Measurements from ENCODE around the gene GPR83. TPM values are rescaled to one million over a fixed set of nuclear protein-coding genes. Genes with fewer than 3 reads are reported as not detected.
"Not testable (repeated sequence)": the region's sequence is repeated elsewhere in the genome, so short reads cannot be mapped to it uniquely, and the experiment has no call there.

GPR83 gene
- total and polyA plus RNA-seq, 2 of the 4 experiments (the other 2 are of a cell fraction) = under 0.01 to 0.07 TPM

DNA sequence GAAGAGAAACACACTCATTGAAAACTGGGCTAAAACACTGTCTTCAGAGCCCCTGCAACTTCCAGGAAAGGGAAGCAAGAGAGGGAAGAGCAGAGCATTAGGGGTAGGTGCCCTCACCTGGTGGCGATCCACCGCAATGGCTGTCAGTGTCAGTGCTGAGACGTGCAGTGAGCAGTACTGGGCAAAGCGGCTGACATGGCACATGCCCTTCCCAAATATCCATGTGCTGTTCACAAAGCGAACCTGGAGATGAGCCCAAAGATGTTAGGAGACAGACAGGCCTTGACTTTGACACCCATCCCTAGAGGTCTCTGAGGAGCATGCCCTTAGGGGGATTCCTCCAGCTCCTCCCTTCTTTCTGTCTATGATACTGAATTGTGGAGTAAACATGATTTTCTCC, 4.9 kb downstream of the GPR83 start:
- Histone ChIP-seq H3K4ac (ENCODE audit: low read depth, low read length) (no peak overlapping the region), H4K20me1 (ENCODE audit: insufficient read depth, low read length) (no peaks in the 10 kb centered on the region), H2BK20ac (ENCODE audit: low read depth, low read length) (no peak overlapping the region), H3K27ac (ENCODE audit: insufficient read depth, low read length) (no peak overlapping the region), H3K56ac (ENCODE audit: extremely low read depth, insufficient read depth, low read length) (no peak overlapping the region), H3K4me1 (ENCODE audit: control insufficient read depth, insufficient read depth, low read length) (peaks cover 4% of the 10 kb centered on the region; the same call in 1 of the 2 replicates), H4K8ac (ENCODE audit: low read depth in 2 of 2, low read length in 2 of 2) (no peak overlapping the region), H3K4me3 (ENCODE audit: insufficient read depth, low read depth, low read length) (no peak overlapping the region), H3K36me3 (ENCODE audit: control insufficient read depth, insufficient read depth, low read length) (no peaks in the 10 kb centered on the region), H3K4me2 (ENCODE audit: low read depth, low read length) (no peak overlapping the region), H3K9ac (ENCODE audit: low read depth, low read length) (no peak overlapping the region), H3K23ac (ENCODE audit: low read depth, low read length) (no peak overlapping the region), H2AFZ (replicated peaks; ENCODE audit: low read length, poor library complexity) (no peak overlapping the region), H2BK15ac (ENCODE audit: low read depth, low read length) (no peak overlapping the region), H3K9me3 (ENCODE audit: control insufficient read depth, insufficient read depth, low read length) (no peaks in the 10 kb centered on the region; the same call in 1 of the 2 replicates), H4K5ac (ENCODE audit: low read depth, low read length) (no peak overlapping the region), H2BK5ac (ENCODE audit: low read depth, low read length, poor library complexity, severe bottlenecking) (no peak overlapping the region), H3K27me3 (ENCODE audit: control insufficient read depth, insufficient read depth, low read length) (peaks cover 32% of the 10 kb centered on the region), H2AK9ac (replicated peaks; ENCODE audit: low read depth, low read length, poor library complexity) (no peak overlapping the region), H3K79me1 (ENCODE audit: low read depth in 1 of 2, low read length in 2 of 2) (no peaks in the 10 kb centered on the region), H2AK5ac (ENCODE audit: low read depth, low read length) (no peak overlapping the region), H3K18ac (ENCODE audit: low read depth, low read length) (no peak overlapping the region), H2BK120ac (ENCODE audit: low read depth, low read length) (no peak overlapping the region), H3K9me1 (ENCODE audit: insufficient read depth, low read length) (no peaks in the 10 kb centered on the region), H4K91ac (ENCODE audit: insufficient read depth, low read depth, low read length) (no peak overlapping the region), H3K14ac (replicated peaks; ENCODE audit: low read depth, low read length) (no peak overlapping the region)
- BruUV-seq (replicated peaks) = no TSS peak
- dilution Hi-C loops (cut with HindIII; ENCODE audit: low sequenced_read_pairs, unreplicated experiment) = no loop called here
- in situ Hi-C loops (cut with MboI; ENCODE audit: low sequenced_read_pairs) = no loop called here
- TF ChIP-seq FOS (IDR thresholded peaks at IDR 0.05; ENCODE audit: low read depth, low read length) (no peak), MXI1 (IDR thresholded peaks at IDR 0.05; ENCODE audit: borderline replicate concordance, low read depth, low read length) (no peak), BHLHE40 (IDR thresholded peaks at IDR 0.05; ENCODE audit: low read depth, low read length) (no peak), RFX5 (IDR thresholded peaks at IDR 0.05; ENCODE audit: low read depth, low read length) (no peak), POLR2A (IDR thresholded peaks at IDR 0.05; ENCODE audit: low read depth, low read length) (no peak)
- TF ChIP-seq, protein P1, sequence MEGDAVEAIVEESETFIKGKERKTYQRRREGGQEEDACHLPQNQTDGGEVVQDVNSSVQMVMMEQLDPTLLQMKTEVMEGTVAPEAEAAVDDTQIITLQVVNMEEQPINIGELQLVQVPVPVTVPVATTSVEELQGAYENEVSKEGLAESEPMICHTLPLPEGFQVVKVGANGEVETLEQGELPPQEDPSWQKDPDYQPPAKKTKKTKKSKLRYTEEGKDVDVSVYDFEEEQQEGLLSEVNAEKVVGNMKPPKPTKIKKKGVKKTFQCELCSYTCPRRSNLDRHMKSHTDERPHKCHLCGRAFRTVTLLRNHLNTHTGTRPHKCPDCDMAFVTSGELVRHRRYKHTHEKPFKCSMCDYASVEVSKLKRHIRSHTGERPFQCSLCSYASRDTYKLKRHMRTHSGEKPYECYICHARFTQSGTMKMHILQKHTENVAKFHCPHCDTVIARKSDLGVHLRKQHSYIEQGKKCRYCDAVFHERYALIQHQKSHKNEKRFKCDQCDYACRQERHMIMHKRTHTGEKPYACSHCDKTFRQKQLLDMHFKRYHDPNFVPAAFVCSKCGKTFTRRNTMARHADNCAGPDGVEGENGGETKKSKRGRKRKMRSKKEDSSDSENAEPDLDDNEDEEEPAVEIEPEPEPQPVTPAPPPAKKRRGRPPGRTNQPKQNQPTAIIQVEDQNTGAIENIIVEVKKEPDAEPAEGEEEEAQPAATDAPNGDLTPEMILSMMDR (conservative IDR thresholded peaks at IDR 0.05; ENCODE audit: low read depth, low read length) = no peak
- ATAC-seq (ENCODE audit: low read depth) (no peak), DNase-seq (no peak)
- CTCF ChIA-PET = interaction anchor here (0.9 kb wide), 1 partner anchor 475 kb away, joined by 4 read pairs; no protein-coding TSS in a partner anchor
- intact Hi-C loops (cut with micrococcal nuclease) = no loop called here
- POLR2A ChIA-PET (ENCODE audit: unreplicated experiment) = no interaction called here
- WGBS, 2 experiments (ENCODE audit: extremely low coverage in 2 of 2, insufficient read length in 1 of 2) = 100% methylated on average over 2 of the region's 5 CpGs; no CpG with 5 or more reads in 1 of the 2 experiments

DNA sequence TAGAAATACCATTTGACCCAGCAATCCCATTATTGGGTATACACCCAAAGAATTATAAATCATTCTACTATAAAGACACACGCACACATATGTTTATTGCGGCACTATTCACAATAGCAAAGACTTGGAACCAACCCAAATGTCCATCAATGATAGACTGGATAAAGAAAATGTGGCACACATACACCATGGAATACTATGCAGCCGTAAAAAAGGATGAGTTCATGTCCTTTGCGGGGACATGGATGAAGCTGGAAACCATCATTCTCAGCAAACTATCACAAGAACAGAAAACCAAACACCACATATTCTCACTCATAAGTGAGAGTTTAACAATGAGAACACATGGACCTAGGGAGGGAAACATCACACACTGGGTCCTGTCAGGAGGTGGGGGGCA, 9.3 kb downstream of the GPR83 start:
- H3K56ac ChIP-seq (ENCODE audit: extremely low read depth, insufficient read depth, low read length); in situ Hi-C loops (cut with MboI; ENCODE audit: low sequenced_read_pairs); H2AK5ac ChIP-seq (ENCODE audit: low read depth, low read length); H2BK120ac ChIP-seq (ENCODE audit: low read depth, low read length); H3K18ac ChIP-seq (ENCODE audit: low read depth, low read length); H3K9me3 ChIP-seq (ENCODE audit: control insufficient read depth, insufficient read depth, low read length); intact Hi-C loops (cut with micrococcal nuclease); CTCF ChIA-PET; H3K79me1 ChIP-seq (ENCODE audit: low read depth in 1 of 2, low read length in 2 of 2); H2BK15ac ChIP-seq (ENCODE audit: low read depth, low read length); H4K8ac ChIP-seq (ENCODE audit: low read depth in 2 of 2, low read length in 2 of 2); H2AK9ac ChIP-seq (replicated peaks; ENCODE audit: low read depth, low read length, poor library complexity); H3K27me3 ChIP-seq (ENCODE audit: control insufficient read depth, insufficient read depth, low read length); H3K9ac ChIP-seq (ENCODE audit: low read depth, low read length); H3K27ac ChIP-seq (ENCODE audit: insufficient read depth, low read length); H3K4ac ChIP-seq (ENCODE audit: low read depth, low read length); dilution Hi-C loops (cut with HindIII; ENCODE audit: low sequenced_read_pairs, unreplicated experiment); BruUV-seq (replicated peaks); H3K9me1 ChIP-seq (ENCODE audit: insufficient read depth, low read length); H3K23ac ChIP-seq (ENCODE audit: low read depth, low read length); H4K5ac ChIP-seq (ENCODE audit: low read depth, low read length); H3K4me2 ChIP-seq (ENCODE audit: low read depth, low read length); H3K4me1 ChIP-seq (ENCODE audit: control insufficient read depth, insufficient read depth, low read length); H4K20me1 ChIP-seq (ENCODE audit: insufficient read depth, low read length); H4K91ac ChIP-seq (ENCODE audit: insufficient read depth, low read depth, low read length); H2AFZ ChIP-seq (replicated peaks; ENCODE audit: low read length, poor library complexity); ATAC-seq (ENCODE audit: low read depth); DNase-seq; H2BK5ac ChIP-seq (ENCODE audit: low read depth, low read length, poor library complexity, severe bottlenecking); H3K36me3 ChIP-seq (ENCODE audit: control insufficient read depth, insufficient read depth, low read length); POLR2A ChIA-PET (ENCODE audit: unreplicated experiment); H3K14ac ChIP-seq (replicated peaks; ENCODE audit: low read depth, low read length); H2BK20ac ChIP-seq (ENCODE audit: low read depth, low read length); H3K4me3 ChIP-seq (ENCODE audit: insufficient read depth, low read depth, low read length): not testable (repeated sequence)
- WGBS, 2 experiments (ENCODE audit: extremely low coverage in 2 of 2, insufficient read length in 1 of 2) = no CpG with 5 or more reads among the region's 4 CpGs

All from IMR-90 (cell line).